Smooth muscle cell (in vitro differentiated cells): ENCODE results near the gene MAMDC4. TPM values are rescaled to one million over a fixed set of nuclear protein-coding genes. Genes with fewer than 3 reads are reported as not detected.
"Not testable (repeated sequence)": the region's sequence is repeated elsewhere in the genome, so short reads cannot be mapped to it uniquely, and the experiment has no call there.

Experiments
- DNase-seq: peaks from one replicate; lab custom pipeline; 2025; ENCODE audit not compliant: unreplicated experiment; lab: John Stamatoyannopoulos, UW
- H2AFZ ChIP-seq: fragments of 200-600 bp; sonication (generic); 2 replicates; pipeline ENCODE4 v1.6.0; 2016; ENCODE audit warnings: antibody characterized with exemption, low read depth, mild to moderate bottlenecking
- H3F3A ChIP-seq: fragments of 200-600 bp; sonication (generic); 2 replicates; pipeline ENCODE4 v1.6.0; 2017; ENCODE audit warnings: antibody characterized with exemption, low read depth
- H3K27ac ChIP-seq: fragments of 200-600 bp; sonication (generic); 2 replicates; pipeline ENCODE4 v1.5.1; 2016; ENCODE audit warnings: low read depth, mild to moderate bottlenecking
- H3K27me3 ChIP-seq: fragments of 200-600 bp; sonication (generic); 2 replicates; pipeline ENCODE4 v1.6.1; 2016; ENCODE audit warnings: low read depth, mild to moderate bottlenecking
- H3K36me3 ChIP-seq: fragments of 200-600 bp; sonication (generic); 2 replicates; pipeline ENCODE4 v1.5.1; 2016; ENCODE audit warnings: low read depth
- H3K4me1 ChIP-seq: fragments of 200-600 bp; sonication (generic); 2 replicates; pipeline ENCODE4 v1.5.1; 2016; ENCODE audit warnings: low read depth
- H3K4me2 ChIP-seq: fragments of 200-600 bp; sonication (generic); 2 replicates; pipeline ENCODE4 v1.6.0; 2016; ENCODE audit warnings: mild to moderate bottlenecking
- H3K4me3 ChIP-seq: fragments of 200-600 bp; sonication (generic); 2 replicates; pipeline ENCODE4 v1.5.1; 2016; ENCODE audit warnings: mild to moderate bottlenecking
- H3K79me2 ChIP-seq: fragments of 200-600 bp; sonication (generic); 2 replicates; pipeline ENCODE4 v1.6.0; 2016; ENCODE audit warnings: low read depth, mild to moderate bottlenecking
- H3K9ac ChIP-seq: fragments of 200-600 bp; sonication (generic); 2 replicates; pipeline ENCODE4 v1.6.0; 2016; ENCODE audit warnings: low read depth
- H3K9me3 ChIP-seq: fragments of 200-600 bp; sonication (generic); replicated peaks from 2 replicates; pipeline ENCODE4 v1.5.1; 2016; ENCODE audit warnings: low read depth
- H4K20me1 ChIP-seq: fragments of 200-600 bp; sonication (generic); 2 replicates; pipeline ENCODE4 v1.6.0; 2016; ENCODE audit warnings: low read depth
- WGBS: methylation state at CpG from one replicate; pipeline ENCODE4 v1.1.7; 2016; ENCODE audit warnings: low lambda C conversion rate; 5-methylcytosine and 5-hydroxymethylcytosine counted together
- polyA plus RNA-seq: library from polyadenylated mRNA; unstranded; fragments of >200 nt; fragmentation: Nextera tagmentation; extraction: Ambion mirVana; gene quantifications from 2 replicates; pipeline ENCODE4 v1.2.1, GENCODE V29; 2016
- total RNA-seq: library from RNA; depleted of rRNA; stranded (reverse); fragments of >200 nt; gene quantifications from 2 replicates; pipeline ENCODE4 v1.2.3, GENCODE V29; 2014
- TF ChIP-seq, protein P1 (sequence below): fragments of 200-600 bp; sonication (generic); IDR thresholded peaks from 2 replicates; pipeline ENCODE4 v1.5.1; 2017; ENCODE audit warnings: borderline replicate concordance, mild to moderate bottlenecking, antibody characterized with exemption; ENCODE audit not compliant: insufficient read depth, poor library complexity, severe bottlenecking

MAMDC4 gene
- total and polyA plus RNA-seq, 2 experiments from 2014 or later, result 3.8 to 7.5 TPM

GRCh38 chr9:136839229-136840139 lies 12.7 kb upstream of the MAMDC4 start:
- TF ChIP-seq, protein P1, sequence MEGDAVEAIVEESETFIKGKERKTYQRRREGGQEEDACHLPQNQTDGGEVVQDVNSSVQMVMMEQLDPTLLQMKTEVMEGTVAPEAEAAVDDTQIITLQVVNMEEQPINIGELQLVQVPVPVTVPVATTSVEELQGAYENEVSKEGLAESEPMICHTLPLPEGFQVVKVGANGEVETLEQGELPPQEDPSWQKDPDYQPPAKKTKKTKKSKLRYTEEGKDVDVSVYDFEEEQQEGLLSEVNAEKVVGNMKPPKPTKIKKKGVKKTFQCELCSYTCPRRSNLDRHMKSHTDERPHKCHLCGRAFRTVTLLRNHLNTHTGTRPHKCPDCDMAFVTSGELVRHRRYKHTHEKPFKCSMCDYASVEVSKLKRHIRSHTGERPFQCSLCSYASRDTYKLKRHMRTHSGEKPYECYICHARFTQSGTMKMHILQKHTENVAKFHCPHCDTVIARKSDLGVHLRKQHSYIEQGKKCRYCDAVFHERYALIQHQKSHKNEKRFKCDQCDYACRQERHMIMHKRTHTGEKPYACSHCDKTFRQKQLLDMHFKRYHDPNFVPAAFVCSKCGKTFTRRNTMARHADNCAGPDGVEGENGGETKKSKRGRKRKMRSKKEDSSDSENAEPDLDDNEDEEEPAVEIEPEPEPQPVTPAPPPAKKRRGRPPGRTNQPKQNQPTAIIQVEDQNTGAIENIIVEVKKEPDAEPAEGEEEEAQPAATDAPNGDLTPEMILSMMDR, result no peak
- WGBS, result 86% methylated on average over 36 of the region's 36 CpGs

DNA sequence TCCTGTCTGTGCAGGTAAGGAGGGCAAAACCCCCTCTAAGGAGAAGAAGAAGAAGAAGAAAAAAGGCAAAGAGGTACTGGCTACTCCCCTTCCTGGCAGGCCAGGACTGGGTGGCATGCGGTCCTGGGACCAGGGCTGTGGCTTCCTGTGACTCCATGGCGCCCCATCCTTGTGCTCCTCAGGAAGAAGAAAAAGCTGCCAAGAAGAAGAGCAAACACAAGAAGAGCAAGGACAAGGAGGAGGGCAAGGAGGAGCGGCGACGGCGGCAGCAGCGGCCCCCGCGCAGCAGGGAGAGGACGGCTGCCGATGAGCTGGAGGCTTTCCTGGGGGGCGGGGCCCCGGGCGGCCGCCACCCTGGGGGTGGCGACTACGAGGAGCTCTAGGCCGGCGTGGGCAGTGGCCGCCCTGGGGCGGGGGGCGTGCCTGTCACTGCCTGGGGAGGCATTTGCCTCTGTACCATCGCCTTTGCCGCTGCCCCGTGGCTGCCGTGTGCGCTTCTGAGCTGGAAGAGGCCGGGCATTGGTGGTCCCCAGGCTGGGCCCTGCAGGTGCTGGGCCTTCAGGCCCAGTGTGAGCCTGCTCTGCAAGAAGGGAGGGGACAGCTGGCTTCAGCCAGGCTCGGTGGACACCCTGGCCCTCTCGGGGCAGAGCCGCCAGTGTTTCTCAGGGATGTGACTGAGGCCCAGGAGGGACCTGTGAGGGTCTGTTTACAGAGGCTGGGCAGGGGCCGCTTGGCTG lies 11.8 kb upstream of the MAMDC4 start:
- no peaks in the 10 kb centered on the region for H3K9me3 ChIP-seq
- H3F3A ChIP-seq, result peaks cover 11% of the 10 kb centered on the region
- H3K9ac ChIP-seq, result no peak overlapping the region
- peaks cover 21% of the 10 kb centered on the region for H3K4me1 ChIP-seq
- TF ChIP-seq, protein P1, result no peak
- no peak overlapping the region for H3K27ac ChIP-seq
- H3K36me3 ChIP-seq, result no peaks in the 10 kb centered on the region
- no peak overlapping the region for H3K4me3 ChIP-seq
- no peak for DNase-seq
- H3K4me2 ChIP-seq, result no peak overlapping the region
- no peaks in the 10 kb centered on the region for H3K27me3 ChIP-seq
- no peaks in the 10 kb centered on the region for H3K79me2 ChIP-seq
- 70% methylated on average over 23 of the region's 32 CpGs for WGBS
- no peak overlapping the region for H2AFZ ChIP-seq
- H4K20me1 ChIP-seq, result peaks cover 26% of the 10 kb centered on the region

More at GRCh38 chr9:136839229-136840139, 12.7 kb upstream of the MAMDC4 start:
- Histone ChIP-seq H3K4me1 (peaks cover 21% of the 10 kb centered on the region), H3K36me3 (no peaks in the 10 kb centered on the region), H3F3A (peaks cover 11% of the 10 kb centered on the region), H3K9ac (no peak overlapping the region), H3K27me3 (no peaks in the 10 kb centered on the region), H3K79me2 (no peaks in the 10 kb centered on the region), H3K9me3 (no peaks in the 10 kb centered on the region), H3K4me3 (no peak overlapping the region), H2AFZ (no peak overlapping the region), H3K4me2 (no peak overlapping the region), H3K27ac (no peak overlapping the region), H4K20me1 (peaks cover 26% of the 10 kb centered on the region)
- no peak for DNase-seq

GRCh38 chr9:136840877-136841645 lies 11.1 kb upstream of the MAMDC4 start:
- Histone ChIP-seq H3K4me3 (no peak overlapping the region), H3K27me3 (no peaks in the 10 kb centered on the region)
- WGBS, result 75% methylated on average over 28 of the region's 28 CpGs

DNA sequence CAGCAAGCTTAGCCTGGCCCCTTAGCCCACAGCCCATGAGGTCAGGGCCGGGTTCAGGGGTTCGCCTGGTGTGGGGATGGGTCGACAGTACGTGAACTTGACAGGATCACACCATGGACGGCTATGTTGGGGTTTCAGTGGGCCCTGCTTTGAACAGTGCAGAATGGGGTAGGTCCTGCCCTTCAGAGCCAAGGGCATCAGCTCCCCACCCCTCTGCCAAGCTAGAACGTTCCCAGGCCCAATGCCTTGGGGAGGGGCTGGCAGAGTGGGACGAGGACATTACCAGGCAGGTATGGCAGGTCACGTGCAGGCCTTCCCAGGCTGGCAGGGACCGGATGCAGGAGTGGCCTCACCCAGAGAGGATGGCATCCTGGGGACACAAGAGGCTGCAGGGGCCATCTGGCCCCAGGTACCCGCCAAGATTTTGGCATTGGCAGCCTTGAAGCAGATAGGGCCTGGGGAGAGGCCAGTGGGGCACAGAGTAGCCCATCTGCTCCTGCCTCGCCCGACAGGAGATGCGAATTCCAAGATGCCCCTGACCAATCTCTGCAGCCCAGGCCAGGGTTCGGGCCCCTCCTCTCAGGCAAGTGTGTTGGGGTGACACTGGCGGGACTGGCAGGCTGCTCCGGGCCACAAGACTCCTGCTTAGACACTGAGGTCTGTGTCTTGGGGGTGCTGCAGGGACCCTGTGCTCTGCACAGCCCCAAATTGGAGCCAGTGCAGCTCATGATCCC lies 10.3 kb upstream of the MAMDC4 start:
- H3K4me1 ChIP-seq, result peaks cover 21% of the 10 kb centered on the region
- H3F3A ChIP-seq, H3K27me3 ChIP-seq, H2AFZ ChIP-seq, H3K9me3 ChIP-seq, DNase-seq, H3K79me2 ChIP-seq, H3K27ac ChIP-seq, H3K36me3 ChIP-seq, H3K9ac ChIP-seq: not testable (repeated sequence)
- WGBS, result 64% methylated on average over 16 of the region's 16 CpGs
- peak overlapping the region; percentile 55 for H3K4me3 ChIP-seq
- H3K4me2 ChIP-seq, result peak overlapping the region; percentile 81
- peaks cover 26% of the 10 kb centered on the region for H4K20me1 ChIP-seq

More at GRCh38 chr9:136840877-136841645, 11.1 kb upstream of the MAMDC4 start:
- peak overlapping the region; percentile 59 for H3K4me2 ChIP-seq
- peak; percentile 21 for DNase-seq
- H3K4me1 ChIP-seq, result peaks cover 21% of the 10 kb centered on the region
- H4K20me1 ChIP-seq, result peaks cover 26% of the 10 kb centered on the region
- H3F3A ChIP-seq, result peaks cover 10% of the 10 kb centered on the region
- H2AFZ ChIP-seq, result no peak overlapping the region
- TF ChIP-seq, protein P1, result peak; percentile 2
- H3K27ac ChIP-seq, result no peak overlapping the region
- no peaks in the 10 kb centered on the region for H3K9me3 ChIP-seq
- H3K9ac ChIP-seq, result no peak overlapping the region
- no peaks in the 10 kb centered on the region for H3K79me2 ChIP-seq
- no peaks in the 10 kb centered on the region for H3K36me3 ChIP-seq
